HG03432 (cell line): ENCODE results near the gene HOXD12.
A peak's percentile ranks its signal among the peaks of the same experiment; 100 is the strongest.

Experiments
- ATAC-seq: cut with Tn5 transposase; IDR thresholded peaks from one replicate; pipeline ENCODE4 v1.9.1; 2021; ENCODE audit warnings: mild to moderate bottlenecking, moderate library complexity; ENCODE audit not compliant: unreplicated experiment

The HOXD12 gene

GRCh38 chr2:176092270-176093144 lies 7.1 kb upstream of the HOXD12 start, which contains the start of gene HOXD13:
Gene HOXD13 (plus strand): TSS chr2:176092721. CDS start chr2:176092891, 170 bp downstream.
- ATAC-seq = no peak

- no peak for ATAC-seq
Measured at GRCh38 chr2:176093145-176093897, 6.3 kb upstream of the HOXD12 start.

- no peak for ATAC-seq
Measured at GRCh38 chr2:176093898-176094249, 5.7 kb upstream of the HOXD12 start.

GRCh38 chr2:176094349-176094748 lies 5.2 kb upstream of the HOXD12 start:
- ATAC-seq = no peak

- ATAC-seq = no peak
Measured at GRCh38 chr2:176095421-176095820, 4.2 kb upstream of the HOXD12 start.

GRCh38 chr2:176096243-176096985 lies 3.2 kb upstream of the HOXD12 start:
- no peak for ATAC-seq

GRCh38 chr2:176096986-176097819 lies 2.4 kb upstream of the HOXD12 start:
- ATAC-seq = peak; percentile 95

- no peak for ATAC-seq
Measured at GRCh38 chr2:176097820-176098365, 1.7 kb upstream of the HOXD12 start.

GRCh38 chr2:176098366-176099158 lies 1.0 kb upstream of the HOXD12 start:
- ATAC-seq = no peak

GRCh38 chr2:176099159-176099727 lies 352 bp upstream of the HOXD12 start:
- ATAC-seq = no peak

- ATAC-seq = no peak
Measured at GRCh38 chr2:176100547-176101140, 1.0 kb downstream of the HOXD12 start.

GRCh38 chr2:176101216-176101830 lies 1.7 kb downstream of the HOXD12 start:
- ATAC-seq = no peak

GRCh38 chr2:176101842-176102241 lies 2.2 kb downstream of the HOXD12 start:
- ATAC-seq = no peak

GRCh38 chr2:176102309-176102866 lies 2.8 kb downstream of the HOXD12 start:
- no peak for ATAC-seq

GRCh38 chr2:176103194-176103593 lies 3.6 kb downstream of the HOXD12 start:
- ATAC-seq = no peak

- ATAC-seq = no peak
Measured at GRCh38 chr2:176103742-176104315, 4.2 kb downstream of the HOXD12 start.

GRCh38 chr2:176104316-176105077 lies 4.9 kb downstream of the HOXD12 start:
- no peak for ATAC-seq
